ENCODE measurements around the gene NHS. TPM values are rescaled to one million over a fixed set of nuclear protein-coding genes. Genes with fewer than 3 reads are reported as not detected.

NHS gene
- total RNA-seq, 1 experiment from 2014 or later = 3.0 TPM

GRCh38 chrX:17779434-17779833, 404.4 kb downstream of the NHS start:
- DNase-seq (ENCODE audit: low spot score) = no peak
